Measurements from ENCODE around the gene EEF2KMT.

DNA sequence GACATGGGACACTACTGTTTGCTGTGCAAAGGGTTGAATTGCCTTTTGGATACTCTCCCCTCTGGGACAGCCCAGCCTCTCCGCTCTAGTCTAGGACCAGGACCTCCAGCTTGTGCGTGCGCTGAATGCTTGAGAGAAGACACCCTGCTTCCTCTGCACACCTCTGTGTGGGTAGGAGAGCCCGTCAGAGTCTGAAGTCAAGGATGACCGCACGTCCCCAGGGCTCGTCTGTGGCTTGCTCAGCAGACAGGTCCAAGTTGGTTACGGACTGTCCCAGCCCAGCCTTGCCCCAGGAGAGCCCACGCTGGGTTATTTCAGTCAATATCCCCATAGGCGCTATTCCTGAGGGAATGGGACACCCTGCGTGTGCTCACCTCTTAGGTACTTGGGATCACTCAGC, 35.5 kb downstream of the EEF2KMT start:
- TF ChIP-seq, protein P1, sequence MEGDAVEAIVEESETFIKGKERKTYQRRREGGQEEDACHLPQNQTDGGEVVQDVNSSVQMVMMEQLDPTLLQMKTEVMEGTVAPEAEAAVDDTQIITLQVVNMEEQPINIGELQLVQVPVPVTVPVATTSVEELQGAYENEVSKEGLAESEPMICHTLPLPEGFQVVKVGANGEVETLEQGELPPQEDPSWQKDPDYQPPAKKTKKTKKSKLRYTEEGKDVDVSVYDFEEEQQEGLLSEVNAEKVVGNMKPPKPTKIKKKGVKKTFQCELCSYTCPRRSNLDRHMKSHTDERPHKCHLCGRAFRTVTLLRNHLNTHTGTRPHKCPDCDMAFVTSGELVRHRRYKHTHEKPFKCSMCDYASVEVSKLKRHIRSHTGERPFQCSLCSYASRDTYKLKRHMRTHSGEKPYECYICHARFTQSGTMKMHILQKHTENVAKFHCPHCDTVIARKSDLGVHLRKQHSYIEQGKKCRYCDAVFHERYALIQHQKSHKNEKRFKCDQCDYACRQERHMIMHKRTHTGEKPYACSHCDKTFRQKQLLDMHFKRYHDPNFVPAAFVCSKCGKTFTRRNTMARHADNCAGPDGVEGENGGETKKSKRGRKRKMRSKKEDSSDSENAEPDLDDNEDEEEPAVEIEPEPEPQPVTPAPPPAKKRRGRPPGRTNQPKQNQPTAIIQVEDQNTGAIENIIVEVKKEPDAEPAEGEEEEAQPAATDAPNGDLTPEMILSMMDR (conservative IDR thresholded peaks at IDR 0.05) = no peak
- TF ChIP-seq EZH2 (IDR thresholded peaks at IDR 0.05; ENCODE audit: low read depth) = no peak
